Measurements from ENCODE around the gene PRKCA.

GRCh38 chr17:66795486-66795885 is 493.1 kb downstream of the PRKCA start:
- TF ChIP-seq CTCF (IDR thresholded peaks at IDR 0.05; ENCODE audit: insufficient read depth, low read length) (no peak), POLR2AphosphoS5 (IDR thresholded peaks at IDR 0.05; ENCODE audit: low read depth) (no peak)

Measured in HL-60 (cell line).